ENCODE data around the gene RPL18A.

Gene RPL18A

DNA sequence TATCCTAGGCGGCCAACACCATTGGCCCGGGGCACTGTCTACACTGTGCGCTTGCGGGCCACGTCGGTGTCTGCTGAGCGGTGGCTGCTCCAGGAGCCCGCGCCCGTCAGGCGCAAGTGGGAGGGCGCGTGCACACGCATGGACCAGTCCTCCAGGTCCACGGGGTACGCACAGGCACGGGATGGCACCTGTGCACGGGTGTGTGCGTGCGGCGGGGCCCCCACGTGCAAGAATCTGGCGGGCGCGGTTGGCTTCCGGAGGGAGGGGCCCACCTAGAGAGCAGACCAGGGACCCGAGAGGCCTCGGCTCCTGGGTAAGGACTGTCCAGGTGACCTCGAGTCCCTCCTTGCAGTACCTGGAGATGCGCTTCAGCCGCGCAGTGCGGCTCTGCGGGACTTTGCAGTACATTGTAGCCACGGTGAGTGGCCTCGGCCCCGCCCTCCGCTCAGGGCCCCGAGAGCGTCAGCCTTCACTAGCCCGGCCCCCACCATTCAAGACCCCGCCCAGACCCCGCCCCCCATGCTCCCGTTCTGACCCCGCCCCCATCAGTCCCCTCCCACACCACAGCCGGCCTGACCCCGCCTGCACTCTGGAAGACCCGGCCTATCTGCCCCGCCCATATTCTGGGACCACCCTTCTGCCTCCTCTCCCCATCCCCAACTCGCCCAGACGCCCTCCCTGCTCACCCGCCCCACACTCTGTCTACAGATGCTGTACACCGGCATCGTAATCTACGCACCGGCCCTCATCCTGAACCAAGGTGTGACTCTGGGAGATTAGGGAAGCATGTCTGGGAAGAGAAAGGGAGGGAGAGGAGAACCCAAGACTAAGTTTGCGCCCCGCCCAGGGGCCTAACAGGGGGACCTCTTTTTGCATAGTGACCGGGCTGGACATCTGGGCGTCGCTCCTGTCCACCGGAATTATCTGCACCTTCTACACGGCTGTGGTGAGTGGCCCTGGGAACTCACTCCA lies 14.4 kb downstream of the RPL18A start:
- Histone ChIP-seq H2AFZ (ENCODE audit: low read depth) (no peak overlapping the region), H3K9ac (no peak overlapping the region), H3K4me3 (IDR thresholded peaks at IDR 0.05; ENCODE audit: insufficient read depth, low read depth, low read length) (no peak overlapping the region), H3K79me2 (ENCODE audit: insufficient read depth, low read depth) (no peaks in the 10 kb centered on the region), H3K27ac (no peak overlapping the region), H3K36me3 (ENCODE audit: insufficient read depth) (no peaks in the 10 kb centered on the region), H3K27me3 (ENCODE audit: insufficient read depth, low read depth) (peaks cover 58% of the 10 kb centered on the region), H3K4me2 (no peak overlapping the region), H3K4me1 (ENCODE audit: low read depth, poor library complexity, severe bottlenecking) (no peaks in the 10 kb centered on the region), H4K20me1 (ENCODE audit: insufficient read depth) (no peaks in the 10 kb centered on the region)
- TF ChIP-seq, protein P1, sequence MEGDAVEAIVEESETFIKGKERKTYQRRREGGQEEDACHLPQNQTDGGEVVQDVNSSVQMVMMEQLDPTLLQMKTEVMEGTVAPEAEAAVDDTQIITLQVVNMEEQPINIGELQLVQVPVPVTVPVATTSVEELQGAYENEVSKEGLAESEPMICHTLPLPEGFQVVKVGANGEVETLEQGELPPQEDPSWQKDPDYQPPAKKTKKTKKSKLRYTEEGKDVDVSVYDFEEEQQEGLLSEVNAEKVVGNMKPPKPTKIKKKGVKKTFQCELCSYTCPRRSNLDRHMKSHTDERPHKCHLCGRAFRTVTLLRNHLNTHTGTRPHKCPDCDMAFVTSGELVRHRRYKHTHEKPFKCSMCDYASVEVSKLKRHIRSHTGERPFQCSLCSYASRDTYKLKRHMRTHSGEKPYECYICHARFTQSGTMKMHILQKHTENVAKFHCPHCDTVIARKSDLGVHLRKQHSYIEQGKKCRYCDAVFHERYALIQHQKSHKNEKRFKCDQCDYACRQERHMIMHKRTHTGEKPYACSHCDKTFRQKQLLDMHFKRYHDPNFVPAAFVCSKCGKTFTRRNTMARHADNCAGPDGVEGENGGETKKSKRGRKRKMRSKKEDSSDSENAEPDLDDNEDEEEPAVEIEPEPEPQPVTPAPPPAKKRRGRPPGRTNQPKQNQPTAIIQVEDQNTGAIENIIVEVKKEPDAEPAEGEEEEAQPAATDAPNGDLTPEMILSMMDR (conservative IDR thresholded peaks at IDR 0.05; ENCODE audit: low read depth, low read length), result no peak

DNA sequence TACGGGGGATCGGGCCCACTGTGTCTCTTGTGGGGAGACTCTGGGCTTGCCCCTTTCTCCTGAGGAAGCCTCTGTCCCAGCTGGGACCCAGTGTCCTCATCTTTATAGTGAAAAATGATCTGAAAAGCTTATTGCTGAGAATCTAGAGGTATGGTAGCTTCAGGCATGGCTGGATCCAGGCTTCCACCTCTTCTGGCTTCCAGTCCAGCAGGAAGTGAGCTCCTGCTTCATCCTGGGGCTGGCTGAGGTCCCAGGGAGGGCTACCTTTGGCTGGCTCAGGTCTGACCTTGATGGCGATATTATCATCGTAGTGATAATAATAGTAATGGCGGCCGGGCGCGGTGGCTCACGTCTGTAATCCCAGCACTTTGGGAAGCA lies 15.0 kb downstream of the RPL18A start:
- TF ChIP-seq, protein P1 (conservative IDR thresholded peaks at IDR 0.05; ENCODE audit: low read depth, low read length), result no peak
- H3K9ac ChIP-seq, result no peak overlapping the region
- no peak overlapping the region for H3K27ac ChIP-seq
- no peak overlapping the region for H3K4me3 ChIP-seq (IDR thresholded peaks at IDR 0.05; ENCODE audit: insufficient read depth, low read depth, low read length)
- H3K36me3 ChIP-seq (ENCODE audit: insufficient read depth), result no peaks in the 10 kb centered on the region
- peaks cover 62% of the 10 kb centered on the region for H3K27me3 ChIP-seq (ENCODE audit: insufficient read depth, low read depth)
- H3K4me2 ChIP-seq, result no peak overlapping the region
- no peaks in the 10 kb centered on the region for H3K79me2 ChIP-seq (ENCODE audit: insufficient read depth, low read depth)
- H3K4me1 ChIP-seq (ENCODE audit: low read depth, poor library complexity, severe bottlenecking), result no peaks in the 10 kb centered on the region
- H4K20me1 ChIP-seq (ENCODE audit: insufficient read depth), result no peaks in the 10 kb centered on the region
- H2AFZ ChIP-seq (ENCODE audit: low read depth), result no peak overlapping the region

DNA sequence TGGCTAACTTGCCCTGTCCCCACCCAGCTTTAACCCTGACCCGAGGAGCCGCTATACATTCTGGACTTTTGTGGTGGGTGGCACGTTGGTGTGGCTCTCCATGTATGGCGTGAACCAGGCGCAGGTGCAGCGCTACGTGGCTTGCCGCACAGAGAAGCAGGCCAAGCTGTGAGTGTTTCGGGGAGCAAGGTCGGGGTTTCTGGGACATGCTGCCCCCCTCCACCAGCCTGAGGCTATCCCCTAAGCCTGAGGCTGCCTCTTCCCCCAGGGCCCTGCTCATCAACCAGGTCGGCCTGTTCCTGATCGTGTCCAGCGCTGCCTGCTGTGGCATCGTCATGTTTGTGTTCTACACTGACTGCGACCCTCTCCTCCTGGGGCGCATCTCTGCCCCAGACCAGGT lies 18.0 kb downstream of the RPL18A start:
- Histone ChIP-seq H3K27me3 (ENCODE audit: insufficient read depth, low read depth) (peaks cover 69% of the 10 kb centered on the region), H2AFZ (ENCODE audit: low read depth) (no peak overlapping the region), H4K20me1 (ENCODE audit: insufficient read depth) (no peaks in the 10 kb centered on the region), H3K36me3 (ENCODE audit: insufficient read depth) (no peaks in the 10 kb centered on the region), H3K79me2 (ENCODE audit: insufficient read depth, low read depth) (no peaks in the 10 kb centered on the region), H3K4me3 (IDR thresholded peaks at IDR 0.05; ENCODE audit: insufficient read depth, low read depth, low read length) (no peak overlapping the region), H3K4me1 (ENCODE audit: low read depth, poor library complexity, severe bottlenecking) (no peaks in the 10 kb centered on the region), H3K27ac (no peak overlapping the region), H3K9ac (no peak overlapping the region), H3K4me2 (no peak overlapping the region)
- TF ChIP-seq, protein P1 (conservative IDR thresholded peaks at IDR 0.05; ENCODE audit: low read depth, low read length), result no peak

DNA sequence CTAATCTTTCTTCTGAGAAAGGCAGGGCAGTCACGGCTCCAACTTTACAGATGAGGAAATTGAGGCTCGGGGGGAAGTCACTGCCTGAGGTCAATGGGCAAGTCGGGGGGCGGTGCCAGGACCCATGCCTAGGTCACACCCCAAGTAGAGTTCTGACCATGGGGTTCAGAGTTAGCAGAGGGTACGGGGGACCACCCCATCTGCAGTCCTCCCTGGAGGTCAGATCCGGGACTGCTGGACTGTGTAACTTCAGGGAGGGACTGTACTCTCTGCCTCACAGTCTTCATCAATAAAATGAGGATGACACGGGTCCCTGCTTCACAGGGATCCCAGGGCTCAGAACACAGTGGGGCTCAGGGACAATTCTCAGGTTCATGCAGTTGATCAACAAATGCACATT lies 19.8 kb downstream of the RPL18A start:
- no peaks in the 10 kb centered on the region for H3K36me3 ChIP-seq (ENCODE audit: insufficient read depth)
- no peaks in the 10 kb centered on the region for H3K79me2 ChIP-seq (ENCODE audit: insufficient read depth, low read depth)
- H3K9ac ChIP-seq, result no peak overlapping the region
- H3K27me3 ChIP-seq (ENCODE audit: insufficient read depth, low read depth), result peaks cover 66% of the 10 kb centered on the region
- no peak overlapping the region for H3K27ac ChIP-seq
- H2AFZ ChIP-seq (ENCODE audit: low read depth), result no peak overlapping the region
- no peaks in the 10 kb centered on the region for H4K20me1 ChIP-seq (ENCODE audit: insufficient read depth)
- TF ChIP-seq, protein P1 (conservative IDR thresholded peaks at IDR 0.05; ENCODE audit: low read depth, low read length), result no peak
- H3K4me3 ChIP-seq (IDR thresholded peaks at IDR 0.05; ENCODE audit: insufficient read depth, low read depth, low read length), result no peak overlapping the region
- no peaks in the 10 kb centered on the region for H3K4me1 ChIP-seq (ENCODE audit: low read depth, poor library complexity, severe bottlenecking)
- H3K4me2 ChIP-seq, result no peak overlapping the region
